H9 (cell line): ENCODE measurements around the gene TRIOBP. TPM values are rescaled to one million over a fixed set of nuclear protein-coding genes. Genes with fewer than 3 reads are reported as not detected.

Experiments
- DNase-seq: peaks from one replicate; pipeline ENCODE4 v3.0.0-alpha.2; 2017
- H2AFZ ChIP-seq: one replicate; pipeline ENCODE4 v1.6.1; 2013; ENCODE audit warnings: mild to moderate bottlenecking, low read length, control low read depth, moderate library complexity
- H2AK5ac ChIP-seq: 2 replicates; pipeline ENCODE4 v1.6.1; 2013; ENCODE audit warnings: low read length, control low read depth, mixed read lengths; ENCODE audit not compliant: insufficient read length
- H2BK120ac ChIP-seq: one replicate; pipeline ENCODE4 v1.6.1; 2013; ENCODE audit warnings: low read depth, mild to moderate bottlenecking, low read length, control low read depth, inconsistent platforms; ENCODE audit not compliant: poor library complexity, severe bottlenecking
- H2BK12ac ChIP-seq: 2 replicates; pipeline ENCODE4 v1.6.1; 2013; ENCODE audit warnings: low read length, control low read depth, mixed read lengths, low read depth; ENCODE audit not compliant: insufficient read length
- H2BK15ac ChIP-seq: 2 replicates; pipeline ENCODE4 v1.6.1; 2013; ENCODE audit warnings: low read depth, low read length, control low read depth
- H2BK20ac ChIP-seq: one replicate; pipeline ENCODE4 v1.6.1; 2013; ENCODE audit warnings: low read depth, mild to moderate bottlenecking, low read length, control low read depth, inconsistent platforms; ENCODE audit not compliant: poor library complexity, severe bottlenecking
- H2BK5ac ChIP-seq: 2 replicates; pipeline ENCODE4 v1.6.1; 2013; ENCODE audit warnings: low read length, control low read depth, mixed read lengths; ENCODE audit not compliant: insufficient read length
- H3K14ac ChIP-seq: 2 replicates; pipeline ENCODE4 v1.6.1; 2013; ENCODE audit warnings: low read length, control low read depth; ENCODE audit not compliant: insufficient read depth
- H3K18ac ChIP-seq: 2 replicates; pipeline ENCODE4 v1.6.1; 2013; ENCODE audit warnings: low read depth, mild to moderate bottlenecking, mixed read lengths, low read length, control low read depth; ENCODE audit not compliant: insufficient read length
- H3K23ac ChIP-seq: 2 replicates; pipeline ENCODE4 v1.6.1; 2013; ENCODE audit warnings: low read length, control low read depth, mixed read lengths, low read depth; ENCODE audit not compliant: insufficient read length
- H3K23me2 ChIP-seq: 2 replicates; pipeline ENCODE4 v1.6.1; 2013; ENCODE audit warnings: low read depth, mild to moderate bottlenecking, mixed read lengths, low read length, control low read depth; ENCODE audit not compliant: insufficient read length, poor library complexity, severe bottlenecking
- H3K27ac ChIP-seq: 2 replicates; pipeline ENCODE4 v1.5.1; 2013; ENCODE audit warnings: low read length, control low read depth, mixed read lengths, low read depth; ENCODE audit not compliant: insufficient read length
- H3K27me3 ChIP-seq: 2 replicates; pipeline ENCODE4 v1.6.1; 2013; ENCODE audit warnings: low read length, control low read depth, inconsistent platforms; ENCODE audit not compliant: insufficient read depth
- H3K4ac ChIP-seq: 2 replicates; pipeline ENCODE4 v1.6.1; 2013; ENCODE audit warnings: low read depth, mild to moderate bottlenecking, control low read depth, inconsistent platforms, low read length, moderate library complexity
- H3K4me1 ChIP-seq: 2 replicates; pipeline ENCODE4 v1.6.1; 2013; ENCODE audit warnings: low read length, control low read depth, inconsistent platforms; ENCODE audit not compliant: insufficient read depth
- H3K4me2 ChIP-seq: 2 replicates; pipeline ENCODE4 v1.6.1; 2013; ENCODE audit warnings: low read length, control low read depth, mixed read lengths; ENCODE audit not compliant: insufficient read length, insufficient read depth
- H3K56ac ChIP-seq: 2 replicates; pipeline ENCODE4 v1.6.1; 2013; ENCODE audit warnings: low read depth, mild to moderate bottlenecking, mixed read lengths, low read length, control low read depth; ENCODE audit not compliant: insufficient read length
- H3K79me1 ChIP-seq: 2 replicates; pipeline ENCODE4 v1.6.1; 2013; ENCODE audit warnings: low read depth, mild to moderate bottlenecking, moderate library complexity, low read length, control low read depth, inconsistent platforms; ENCODE audit not compliant: insufficient read depth, poor library complexity, severe bottlenecking
- H3K79me2 ChIP-seq: 2 replicates; pipeline ENCODE4 v1.6.1; 2013; ENCODE audit warnings: low read length, control low read depth, inconsistent platforms; ENCODE audit not compliant: insufficient read depth
- H3K9ac ChIP-seq: 2 replicates; pipeline ENCODE4 v1.6.1; 2013; ENCODE audit warnings: low read length, control low read depth, mixed read lengths; ENCODE audit not compliant: insufficient read length; ENCODE audit errors: extremely low read depth
- H3K9me3 ChIP-seq: one replicate; pipeline ENCODE4 v1.6.1; 2013; ENCODE audit warnings: low read depth, low read length, inconsistent platforms; ENCODE audit not compliant: control insufficient read depth
- H3T11ph ChIP-seq: one replicate; pipeline ENCODE4 v1.6.1; 2013; ENCODE audit warnings: mild to moderate bottlenecking, low read length, control low read depth, inconsistent platforms
- H4K20me1 ChIP-seq: one replicate; pipeline ENCODE4 v1.6.1; 2013; ENCODE audit not compliant: control insufficient read depth, insufficient read length, insufficient read depth
- H4K5ac ChIP-seq: 2 replicates; pipeline ENCODE4 v1.6.1; 2013; ENCODE audit warnings: low read depth, mild to moderate bottlenecking, mixed read lengths, low read length, control low read depth; ENCODE audit not compliant: insufficient read length
- H4K8ac ChIP-seq: replicated peaks from 2 replicates; pipeline ENCODE4 v1.6.1; 2013; ENCODE audit warnings: low read length, control low read depth, mixed read lengths, low read depth; ENCODE audit not compliant: insufficient read length
- H4K91ac ChIP-seq: 2 replicates; pipeline ENCODE4 v1.6.1; 2013; ENCODE audit warnings: low read depth, mild to moderate bottlenecking, moderate library complexity, mixed read lengths, low read length, control low read depth; ENCODE audit not compliant: insufficient read length
- H3K27ac Mint-ChIP-seq, 3 experiments: 2 replicates in 2 of 3; 3 replicates in 1 of 3; pipeline ENCODE4 v1.8.0; 2020 to 2021; ENCODE audit warnings: mixed read lengths in 3 of 3, mild to moderate bottlenecking in 1 of 3, moderate library complexity in 1 of 3
- H3K27me3 Mint-ChIP-seq: 2 replicates; pipeline ENCODE4 v1.8.0; 2021; ENCODE audit warnings: low read depth, mild to moderate bottlenecking, moderate library complexity, mixed read lengths
- H3K36me3 Mint-ChIP-seq, 3 experiments: 2 replicates in 2 of 3; 3 replicates in 1 of 3; pipeline ENCODE4 v1.8.0; 2020 to 2021; ENCODE audit warnings: low read depth in 3 of 3, mixed read lengths in 3 of 3; ENCODE audit not compliant: insufficient read depth in 1 of 3
- H3K4me1 Mint-ChIP-seq, 2 experiments: 2 replicates each; pipeline ENCODE4 v1.8.0; 2020; ENCODE audit warnings: mixed read lengths in 2 of 2
- H3K4me3 Mint-ChIP-seq, 2 experiments: 2 replicates in 1 of 2; 3 replicates in 1 of 2; pipeline ENCODE4 v1.8.0; 2020 to 2021; ENCODE audit warnings: mild to moderate bottlenecking in 2 of 2, mixed read lengths in 2 of 2, moderate library complexity in 1 of 2
- H3K9me3 Mint-ChIP-seq, 2 experiments: 2 replicates in 1 of 2; 3 replicates in 1 of 2; pipeline ENCODE4 v1.8.0; 2020; ENCODE audit warnings: mild to moderate bottlenecking in 2 of 2, mixed read lengths in 2 of 2, moderate library complexity in 1 of 2
- WGBS: extraction: QIAGEN DNeasy Blood & Tissue Kit; methylation state at CpG from one replicate; pipeline ENCODE4 v1.1.7; 2013; ENCODE audit warnings: missing lambda C conversion rate, low lambda C conversion rate, mixed read lengths; ENCODE audit not compliant: insufficient read length; ENCODE audit errors: extremely low coverage; 5-methylcytosine and 5-hydroxymethylcytosine counted together
- total RNA-seq: library from RNA; stranded (reverse); gene quantifications from 2 replicates; pipeline ENCODE4 v1.2.1, GENCODE V29; 2021
- TF ChIP-seq, protein P1 (sequence below): fragments of 200-600 bp; sonication (generic); conservative IDR thresholded peaks from 3 replicates; pipeline ENCODE4 v1.8.0; 2021; ENCODE audit warnings: antibody characterized with exemption, mild to moderate bottlenecking

Gene TRIOBP
- total RNA-seq, 1 experiment from 2014 or later, result 52.7 TPM

DNA sequence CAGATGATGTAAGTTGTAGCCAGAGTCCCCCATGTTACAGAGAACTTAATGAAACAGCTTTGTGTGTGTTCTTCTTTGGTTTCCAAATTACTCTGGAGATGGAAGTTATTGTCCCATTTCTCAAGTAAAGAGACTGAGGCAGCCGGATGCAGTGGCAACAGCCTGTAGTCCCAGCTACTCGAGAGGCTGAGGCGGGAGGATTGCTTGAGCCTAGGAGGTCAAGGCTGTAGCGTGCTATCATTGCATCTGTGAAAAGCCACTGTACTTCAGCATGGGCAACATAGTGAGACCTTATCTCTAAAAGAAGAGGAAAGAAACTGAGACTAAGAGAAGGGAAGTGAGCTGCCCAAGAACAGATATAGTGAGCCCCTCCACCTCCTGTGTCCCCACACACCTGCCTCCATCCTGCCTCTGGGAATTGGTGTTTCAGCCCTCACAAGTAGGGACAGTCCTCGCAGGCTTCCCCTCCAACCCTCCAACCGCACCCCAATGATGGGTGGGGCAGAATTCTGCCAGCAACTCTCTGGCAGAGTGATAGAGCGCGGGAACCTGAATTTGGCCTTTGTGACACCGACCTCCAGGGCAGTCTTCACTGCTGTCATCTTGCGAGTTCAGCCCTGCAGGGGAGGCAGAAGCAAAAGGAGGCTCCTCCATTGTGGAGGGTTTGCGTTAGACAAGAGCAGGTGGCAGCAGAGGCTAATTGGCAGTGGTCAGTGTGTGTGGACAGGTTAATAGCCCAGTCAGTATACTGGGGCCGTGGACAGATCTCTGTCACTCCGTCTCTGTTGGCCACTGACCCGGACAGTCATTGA lies 36.7 kb upstream of the TRIOBP start:
- Histone ChIP-seq H3K27ac (no peak overlapping the region), H4K20me1 (no peaks in the 10 kb centered on the region)
- H3K4me1 Mint-ChIP-seq, result peaks cover 22 to 23% of the 10 kb centered on the region in 2 experiments

More for the DNA sequence above, 36.7 kb upstream of the TRIOBP start:
- Histone ChIP-seq H2BK15ac (no peak overlapping the region), H3K23me2 (peaks cover 7% of the 10 kb centered on the region), H3K23ac (no peak overlapping the region), H2AFZ (no peak overlapping the region), H3K56ac (no peak overlapping the region), H4K91ac (no peak overlapping the region), H3K79me2 (peaks cover 27% of the 10 kb centered on the region; the same call in 1 of the 2 replicates), H3T11ph (no peak overlapping the region), H4K5ac (no peak overlapping the region), H4K8ac (no peak overlapping the region), H3K9me3 (no peaks in the 10 kb centered on the region), H3K9ac (peak overlapping the region; percentile 42), H2BK12ac (no peak overlapping the region), H3K4me2 (peak overlapping the region; percentile 95), H3K27me3 (no peaks in the 10 kb centered on the region), H2BK5ac (no peak overlapping the region), H3K4ac (no peak overlapping the region), H3K18ac (no peak overlapping the region), H2BK120ac (no peak overlapping the region), H3K4me1 (peaks cover 2% of the 10 kb centered on the region; the same call in 1 of the 2 replicates), H3K79me1 (peaks cover 15% of the 10 kb centered on the region), H3K14ac (no peak overlapping the region), H2BK20ac (no peak overlapping the region), H2AK5ac (no peak overlapping the region)
- H3K36me3 Mint-ChIP-seq, result peaks cover 2 to 17% (median 14%) of the 10 kb centered on the region in 3 experiments; a peak in 6 of 7 replicates
- H3K4me3 Mint-ChIP-seq, result peak overlapping the region; percentile 88 to 91
- TF ChIP-seq, protein P1, sequence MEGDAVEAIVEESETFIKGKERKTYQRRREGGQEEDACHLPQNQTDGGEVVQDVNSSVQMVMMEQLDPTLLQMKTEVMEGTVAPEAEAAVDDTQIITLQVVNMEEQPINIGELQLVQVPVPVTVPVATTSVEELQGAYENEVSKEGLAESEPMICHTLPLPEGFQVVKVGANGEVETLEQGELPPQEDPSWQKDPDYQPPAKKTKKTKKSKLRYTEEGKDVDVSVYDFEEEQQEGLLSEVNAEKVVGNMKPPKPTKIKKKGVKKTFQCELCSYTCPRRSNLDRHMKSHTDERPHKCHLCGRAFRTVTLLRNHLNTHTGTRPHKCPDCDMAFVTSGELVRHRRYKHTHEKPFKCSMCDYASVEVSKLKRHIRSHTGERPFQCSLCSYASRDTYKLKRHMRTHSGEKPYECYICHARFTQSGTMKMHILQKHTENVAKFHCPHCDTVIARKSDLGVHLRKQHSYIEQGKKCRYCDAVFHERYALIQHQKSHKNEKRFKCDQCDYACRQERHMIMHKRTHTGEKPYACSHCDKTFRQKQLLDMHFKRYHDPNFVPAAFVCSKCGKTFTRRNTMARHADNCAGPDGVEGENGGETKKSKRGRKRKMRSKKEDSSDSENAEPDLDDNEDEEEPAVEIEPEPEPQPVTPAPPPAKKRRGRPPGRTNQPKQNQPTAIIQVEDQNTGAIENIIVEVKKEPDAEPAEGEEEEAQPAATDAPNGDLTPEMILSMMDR, result no peak
- no peaks in the 10 kb centered on the region for H3K27me3 Mint-ChIP-seq
- DNase-seq, result no peak
- WGBS, result no CpG with 5 or more reads among the region's 14 CpGs
- H3K9me3 Mint-ChIP-seq, result no peaks in the 10 kb centered on the region; a peak in 1 of 5 replicates
- no peak overlapping the region for H3K27ac Mint-ChIP-seq
